Measurements from ENCODE around the gene TOR2A.

The TOR2A gene

GRCh38 chr9:127720031-127720864 is 14.8 kb downstream of the TOR2A start:
- no peak for DNase-seq (ENCODE audit: low read depth)

- no peak for DNase-seq (ENCODE audit: low read depth)
Observed at GRCh38 chr9:127717766-127718165, 17.3 kb downstream of the TOR2A start.

DNA sequence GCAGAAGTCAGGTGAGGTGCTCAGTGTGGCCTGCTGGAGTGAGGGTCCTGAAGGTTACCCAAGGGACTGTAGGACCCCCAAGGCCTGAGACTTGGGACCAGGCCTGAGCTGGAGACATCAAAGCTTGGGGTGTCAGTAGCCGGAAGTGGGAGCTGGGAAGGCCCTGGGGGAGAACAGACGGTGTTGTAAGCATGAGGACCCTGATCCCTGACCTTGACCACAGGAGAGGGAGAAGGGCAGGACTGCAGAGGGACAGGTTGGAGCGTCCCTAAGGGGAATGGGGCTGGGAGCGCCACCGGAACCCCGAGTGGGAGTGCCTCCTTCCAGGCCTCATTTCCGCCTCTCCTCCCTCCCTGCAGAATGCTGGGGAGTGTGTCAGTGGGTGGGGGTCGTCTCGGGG is 18.7 kb downstream of the TOR2A start:
- DNase-seq (ENCODE audit: low read depth): no peak

DNA sequence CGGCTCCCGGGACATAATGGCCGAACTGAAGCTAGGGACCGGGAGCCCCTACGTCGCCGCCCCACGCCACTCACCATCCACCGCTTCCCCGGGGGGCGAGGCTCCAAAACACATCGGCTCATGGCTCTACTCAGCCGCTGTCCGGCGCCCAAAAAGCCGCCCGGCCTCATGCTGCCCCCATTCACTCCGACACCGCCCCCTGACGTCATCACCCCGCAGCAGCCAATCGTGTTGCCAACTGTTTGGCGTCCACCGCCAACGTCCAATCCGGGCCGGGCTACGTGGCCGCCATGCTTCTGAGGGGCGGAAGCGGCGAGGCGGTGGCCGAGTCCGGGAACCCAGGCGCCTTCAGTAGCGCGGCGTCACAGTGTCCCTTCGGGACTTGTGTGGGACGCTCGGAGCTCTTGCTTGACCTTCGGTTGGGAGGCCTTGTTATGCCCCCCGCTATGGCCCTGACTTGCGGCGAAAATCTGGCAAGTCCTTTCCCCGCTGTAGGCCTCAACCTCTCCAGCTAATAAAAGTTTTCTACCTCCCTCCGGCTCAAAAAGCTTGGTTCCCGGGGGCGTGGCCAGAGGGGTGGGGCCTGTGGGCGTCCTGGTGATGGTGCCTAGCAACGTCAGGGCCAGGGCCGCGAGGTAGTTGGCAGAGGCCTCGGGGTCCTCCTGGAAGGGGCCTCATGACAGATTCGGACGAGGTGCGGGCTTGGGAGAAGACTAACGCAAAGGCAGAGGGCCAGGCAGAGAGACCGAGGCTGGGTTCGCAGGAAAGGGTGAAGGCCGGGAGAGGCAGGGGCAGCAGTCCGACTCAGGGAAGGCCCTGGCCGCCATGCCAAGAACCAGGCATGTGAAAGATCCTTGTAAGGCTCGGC is 19.4 kb downstream of the TOR2A start, which contains the start of the genes PTRH1 and TTC16:
Gene PTRH1, minus strand, starts transcription at position 194 of the 868 bp plus-strand sequence. Its CDS starts 24 bp downstream, at position 170.
Gene TTC16, plus strand, starts transcription at position 610 of the 868 bp plus-strand sequence. Its CDS starts 67 bp downstream, at position 677.
- peak; percentile 63 for DNase-seq (ENCODE audit: low read depth)

DNA sequence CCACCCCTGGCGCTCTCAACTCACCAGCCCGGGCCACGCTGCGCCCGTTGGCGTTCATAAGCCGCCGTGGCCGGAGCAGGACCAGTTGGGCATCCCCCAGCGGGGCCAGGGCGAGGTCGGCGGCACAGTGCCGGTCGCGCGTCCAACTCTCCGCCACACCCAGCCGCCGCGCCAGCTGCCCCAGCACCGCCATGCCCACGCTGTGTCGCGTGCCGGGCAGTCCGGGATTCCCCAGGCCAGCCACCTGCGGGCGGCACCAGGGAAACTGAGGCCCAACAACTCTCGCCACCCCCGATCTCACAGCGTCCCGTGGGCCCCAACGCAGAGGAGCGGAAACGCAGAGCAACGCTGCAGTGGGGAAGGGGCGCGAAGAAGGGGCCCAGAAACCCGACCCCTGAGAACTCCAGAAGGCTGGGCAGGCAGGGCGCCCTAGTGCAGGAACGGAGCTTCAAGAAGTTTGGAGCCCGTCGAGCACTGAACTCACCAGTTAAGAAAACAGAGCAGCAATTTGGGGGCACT is 20.1 kb downstream of the TOR2A start:
- DNase-seq (ENCODE audit: low read depth): no peak

DNA sequence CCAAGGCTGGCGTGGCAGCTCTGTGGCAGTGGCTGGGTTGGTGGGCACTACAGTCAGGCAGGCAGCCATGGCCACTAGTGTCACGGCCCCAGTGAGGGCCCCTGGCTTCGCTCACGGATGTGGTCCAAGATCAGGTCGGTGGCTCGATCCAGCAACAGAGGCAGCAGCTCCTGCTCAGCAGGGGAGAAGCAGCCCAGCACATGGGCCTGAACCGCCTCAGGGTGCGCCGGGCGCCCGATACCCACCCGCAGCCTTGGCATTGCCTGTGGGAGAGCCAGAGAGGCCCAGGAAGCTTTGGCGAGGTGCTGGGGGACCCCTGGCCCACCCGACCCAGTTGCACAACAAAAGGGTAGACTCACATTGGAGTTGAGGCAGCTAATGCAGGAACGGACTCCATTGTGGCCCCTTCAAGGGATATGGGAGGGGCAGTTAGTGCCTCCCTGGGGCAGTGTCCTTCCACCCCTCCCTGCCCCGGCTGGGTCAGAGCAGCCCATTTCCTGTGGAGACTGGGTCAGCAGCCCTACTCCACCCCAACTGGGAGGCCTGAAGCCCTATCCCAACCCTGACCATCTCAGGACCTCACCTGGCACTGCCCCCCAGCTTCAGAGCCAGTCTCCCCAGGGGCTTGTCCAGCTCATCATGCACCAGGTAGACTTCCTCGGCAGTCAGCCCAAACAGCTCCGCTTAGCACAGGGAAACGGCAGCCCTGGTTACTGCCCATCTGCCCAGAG is 20.9 kb downstream of the TOR2A start:
- no peak for DNase-seq (ENCODE audit: low read depth)

GRCh38 chr9:127712867-127713266 is 22.2 kb downstream of the TOR2A start:
- DNase-seq (ENCODE audit: low read depth): no peak

GRCh38 chr9:127712371-127712770 is 22.7 kb downstream of the TOR2A start:
- DNase-seq (ENCODE audit: low read depth): no peak

DNA sequence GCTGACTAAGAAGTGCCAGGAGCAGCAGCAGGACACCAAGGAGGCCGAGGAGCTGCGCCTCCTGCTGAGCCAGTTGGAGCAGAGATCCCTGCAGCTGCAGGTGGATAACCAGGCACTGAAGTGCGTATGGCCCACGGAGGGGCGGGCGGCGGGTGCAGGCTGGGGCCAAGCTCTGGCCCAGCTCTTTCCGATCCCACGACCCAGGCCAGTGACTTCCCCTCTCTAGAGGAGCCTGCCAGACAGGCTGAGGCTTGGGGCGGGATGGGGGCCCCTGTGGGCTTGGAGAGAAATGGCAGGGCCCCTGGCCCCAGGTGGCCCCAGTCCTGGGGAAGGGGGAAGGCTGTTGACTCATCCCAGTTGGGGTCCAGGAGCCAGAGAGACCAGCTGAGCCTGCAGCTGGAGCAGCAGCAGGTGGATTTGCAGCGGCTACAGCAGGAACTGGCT is 23.2 kb downstream of the TOR2A start:
- DNase-seq (ENCODE audit: low read depth): no peak

- no peak for DNase-seq (ENCODE audit: low read depth)
Observed at GRCh38 chr9:127711226-127711701, 23.8 kb downstream of the TOR2A start.

- no peak for DNase-seq (ENCODE audit: low read depth)
Observed at GRCh38 chr9:127710204-127710783, 24.8 kb downstream of the TOR2A start.

DNA sequence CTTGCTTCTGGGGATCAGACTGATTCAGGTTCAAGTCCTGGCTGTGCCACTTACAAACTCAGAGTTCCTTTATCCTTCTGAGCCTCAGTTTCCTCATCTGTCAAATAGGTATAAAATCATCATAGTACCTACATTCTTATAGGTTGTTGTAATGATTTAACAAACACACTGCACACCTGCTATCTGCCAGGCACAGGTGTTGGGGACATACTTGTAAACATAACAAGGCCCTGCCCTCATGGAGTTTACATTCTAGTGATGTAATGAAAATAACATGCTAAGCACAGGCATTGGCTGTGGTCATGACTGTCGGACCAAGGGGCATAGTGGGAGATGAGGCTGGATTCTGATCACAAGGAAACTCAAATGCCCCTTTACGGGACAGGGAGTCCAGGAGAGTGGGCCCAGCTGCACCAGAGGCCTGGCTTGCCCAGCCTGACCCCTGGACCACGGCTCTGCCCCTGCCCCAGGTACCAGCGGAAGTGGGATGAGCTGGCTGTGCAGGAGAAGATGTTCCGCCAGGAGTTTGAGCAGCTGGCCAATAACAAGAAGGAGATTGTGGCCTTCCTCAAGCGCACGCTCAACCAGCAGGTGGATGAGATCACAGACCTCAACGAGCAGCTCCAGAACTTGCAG is 26.0 kb downstream of the TOR2A start:
- no peak for DNase-seq (ENCODE audit: low read depth)

- DNase-seq (ENCODE audit: low read depth): no peak
Observed at GRCh38 chr9:127707766-127708165, 27.3 kb downstream of the TOR2A start.

DNA sequence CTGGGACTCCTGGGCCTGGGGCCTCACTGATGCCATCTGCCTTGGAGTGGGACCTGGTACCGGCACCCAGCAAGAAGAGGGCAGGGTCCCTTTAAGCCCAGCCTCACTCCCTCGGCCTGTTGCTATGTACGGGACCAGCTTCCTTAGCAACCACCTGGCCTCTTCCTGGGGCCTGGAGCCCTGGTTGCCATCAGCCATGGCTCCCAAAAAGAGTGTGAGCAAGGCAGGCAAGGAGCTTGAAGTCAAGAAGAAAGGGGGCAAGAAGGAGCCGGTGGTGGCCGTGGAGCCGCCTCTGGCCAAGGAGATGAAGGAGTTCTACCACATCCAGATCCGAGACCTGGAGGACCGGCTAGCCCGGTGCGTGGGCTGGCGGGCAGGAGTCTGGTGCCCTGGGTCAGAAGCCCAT is 28.3 kb downstream of the TOR2A start, which contains the start of gene CFAP157:
Gene CFAP157, plus strand, starts transcription at position 153 of the 406 bp plus-strand sequence. Its CDS starts 44 bp downstream, at position 197.
- DNase-seq (ENCODE audit: low read depth): no peak

DNA sequence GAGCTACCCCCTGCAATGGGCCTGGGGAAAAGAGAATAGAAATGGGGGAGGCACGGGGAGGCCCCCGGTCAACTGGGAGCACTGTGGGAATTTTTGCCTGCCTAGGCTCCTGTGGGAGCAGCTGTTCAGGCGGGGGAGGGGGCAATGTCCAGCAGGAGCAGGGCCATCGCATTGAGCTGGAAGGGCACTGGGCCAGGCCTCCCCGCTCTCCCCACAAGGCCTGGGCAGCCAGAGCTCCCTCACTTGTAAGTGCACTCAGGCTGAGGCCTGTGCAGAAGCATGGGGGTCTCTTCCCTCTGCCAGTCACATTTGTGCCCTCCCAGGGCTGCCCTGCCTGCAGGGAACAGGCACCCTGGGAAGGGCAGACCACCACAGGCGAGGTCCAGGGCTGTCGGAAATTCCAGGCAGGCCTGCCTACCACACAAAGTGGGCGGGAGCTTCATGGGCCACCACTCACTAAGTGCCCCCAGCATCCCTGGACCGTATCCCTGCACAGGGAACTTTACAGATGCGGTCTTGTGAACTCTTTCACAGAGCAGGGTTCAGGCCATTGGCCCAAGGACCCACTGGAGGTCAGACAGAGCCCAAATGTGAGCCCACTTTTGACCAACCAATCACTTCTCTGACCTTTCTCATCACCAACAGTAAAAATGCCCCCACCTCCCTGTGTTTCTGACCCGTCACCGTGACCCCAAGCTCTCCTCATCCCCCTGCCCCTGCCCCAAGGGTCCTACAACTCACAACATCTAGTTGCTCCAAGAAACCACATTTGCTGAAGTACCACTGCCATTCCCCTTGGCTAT is 29.3 kb downstream of the TOR2A start:
- DNase-seq (ENCODE audit: low read depth): no peak

DNA sequence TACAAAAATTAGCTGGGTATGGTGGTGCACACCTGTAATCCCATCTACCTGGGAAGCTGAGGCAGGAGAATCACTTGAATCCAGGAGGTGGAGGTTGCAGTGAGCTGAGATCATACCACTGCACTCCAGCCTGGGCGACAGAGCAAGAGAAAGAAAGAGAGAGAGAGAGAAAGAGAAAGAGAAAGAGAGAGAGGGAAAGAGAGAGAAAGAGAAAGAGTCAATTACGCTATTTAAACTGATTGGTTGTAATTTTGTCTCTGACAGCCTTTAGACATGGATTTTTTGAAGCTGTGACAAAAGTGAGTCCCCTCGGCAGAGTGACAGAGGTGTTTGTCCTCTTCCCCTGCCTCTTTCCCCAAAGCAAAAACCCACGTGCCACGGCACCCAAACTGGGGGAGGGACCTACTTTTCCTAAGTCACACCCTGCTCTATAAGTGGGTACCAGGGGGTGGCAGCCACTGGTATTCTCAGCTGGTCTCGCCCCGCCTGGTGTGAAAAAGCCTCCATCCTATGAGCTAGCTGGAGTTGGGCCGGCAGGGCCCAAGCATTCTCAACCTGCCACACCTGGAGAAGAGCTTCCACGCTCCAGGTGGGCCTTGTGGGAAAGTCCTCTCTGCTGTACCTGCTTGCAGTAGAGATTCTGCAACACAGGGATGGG is 31.7 kb downstream of the TOR2A start:
- DNase-seq (ENCODE audit: low read depth): no peak

- DNase-seq (ENCODE audit: low read depth): no peak
Observed at GRCh38 chr9:127700594-127701255, 34.4 kb downstream of the TOR2A start.

GRCh38 chr9:127700140-127700539 is 35.0 kb downstream of the TOR2A start:
- no peak for DNase-seq (ENCODE audit: low read depth)

Data from HS-27A (cell line).